Keratinocyte (primary cell): Measurements from ENCODE around the gene DCDC1. TPM values are rescaled to one million over a fixed set of nuclear protein-coding genes. Genes with fewer than 3 reads are reported as not detected.

Experiments used
- DNase-seq: peaks from one replicate; pipeline ENCODE4 v3.0.0-alpha.2; 2011; ENCODE audit warnings: low read depth, missing footprints, low spot score
- FAIRE-seq: peaks from 2 replicates; lab custom pipeline; 2011; peaks lifted over from hg19 to GRCh38; lab: Jason Lieb, UNC
- H2AFZ ChIP-seq: 2 replicates; pipeline ENCODE4 v1.6.0; 2012; ENCODE audit warnings: low read length, control low read depth, inconsistent platforms; ENCODE audit not compliant: control insufficient read depth
- H3K27ac ChIP-seq: 2 replicates; pipeline ENCODE4 v1.5.1; 2011; ENCODE audit warnings: low read length; ENCODE audit not compliant: control insufficient read depth, insufficient read depth
- H3K27me3 ChIP-seq: 3 replicates; pipeline ENCODE4 v1.6.0; 2011; ENCODE audit warnings: low read length; ENCODE audit not compliant: control insufficient read depth, insufficient read depth; ENCODE audit errors: extremely low read depth
- H3K36me3 ChIP-seq, 2 experiments: 2 replicates in 1 of 2; 3 replicates in 1 of 2; pipeline ENCODE4 v1.5.1; 2011; ENCODE audit warnings: low read length in 2 of 2, mild to moderate bottlenecking in 1 of 2; ENCODE audit not compliant: control insufficient read depth in 2 of 2, insufficient read depth in 2 of 2; ENCODE audit errors: extremely low read depth in 1 of 2
- H3K4me1 ChIP-seq: 3 replicates; pipeline ENCODE4 v1.5.1; 2011; ENCODE audit warnings: low read length; ENCODE audit not compliant: control insufficient read depth, insufficient read depth; ENCODE audit errors: extremely low read depth
- H3K4me2 ChIP-seq: 3 replicates; pipeline ENCODE4 v1.6.0; 2011; ENCODE audit warnings: low read depth, low read length; ENCODE audit not compliant: control insufficient read depth, insufficient read depth; ENCODE audit errors: extremely low read depth
- H3K4me3 ChIP-seq, 3 experiments: fragments of 200-600 bp in 1 of 3; sonication (generic) in 1 of 3; 2 replicates in 2 of 3; 3 replicates in 1 of 3; pipeline ENCODE4 v1.5.1; 2011 to 2016; ENCODE audit warnings: low read length in 3 of 3, mild to moderate bottlenecking in 3 of 3, control low read depth in 2 of 3, inconsistent platforms in 1 of 3, low read depth in 1 of 3, mixed read lengths in 1 of 3, mixed run types in 1 of 3, moderate library complexity in 1 of 3; ENCODE audit not compliant: control insufficient read depth in 2 of 3, insufficient read depth in 2 of 3; ENCODE audit errors: extremely low read depth in 1 of 3
- H3K79me2 ChIP-seq: 2 replicates; pipeline ENCODE4 v1.6.0; 2012; ENCODE audit warnings: low read length; ENCODE audit not compliant: control insufficient read depth, insufficient read depth
- H3K9ac ChIP-seq: 3 replicates; pipeline ENCODE4 v1.6.0; 2011; ENCODE audit warnings: low read length; ENCODE audit not compliant: control insufficient read depth, insufficient read depth; ENCODE audit errors: extremely low read depth
- H3K9me1 ChIP-seq: 3 replicates; pipeline ENCODE4 v1.6.0; 2011; ENCODE audit warnings: low read length; ENCODE audit not compliant: control insufficient read depth, insufficient read depth; ENCODE audit errors: extremely low read depth
- H3K9me3 ChIP-seq: 2 replicates; pipeline ENCODE4 v1.5.1; 2012; ENCODE audit warnings: low read depth, low read length; ENCODE audit not compliant: control insufficient read depth
- H4K20me1 ChIP-seq: 3 replicates; pipeline ENCODE4 v1.6.0; 2011; ENCODE audit warnings: low read length; ENCODE audit not compliant: control insufficient read depth, insufficient read depth; ENCODE audit errors: extremely low read depth
- CTCF ChIP-seq, 3 experiments: IDR thresholded peaks in 1 of 3; conservative IDR thresholded peaks in 1 of 3; optimal IDR thresholded peaks in 1 of 3; 2 replicates in 2 of 3; 3 replicates in 1 of 3; pipeline versions ENCODE3 to v1.5.1; 2011; ENCODE audit warnings: low read length in 3 of 3, mild to moderate bottlenecking in 3 of 3, moderate library complexity in 2 of 3, control low read depth in 1 of 3, inconsistent platforms in 1 of 3; ENCODE audit not compliant: insufficient read depth in 2 of 3; ENCODE audit errors: extremely low read depth in 1 of 3
- EZH2 ChIP-seq: IDR thresholded peaks from one replicate; pipeline ENCODE4 v1.6.1; 2012; ENCODE audit warnings: inconsistent platforms, mild to moderate bottlenecking, low read length, moderate library complexity
- dilution Hi-C: fragments of 300-500 bp; cut with MboI; formaldehyde crosslinking; loops from one replicate; pipeline ENCODE4 v1.7.0; 2020; ENCODE audit warnings: low sequenced_read_pairs; ENCODE audit not compliant: extremely low pct_ligation_motif_present
- polyA plus RNA-seq, 5 experiments: library from polyadenylated mRNA; depleted of rRNA in 3 of 5; stranded (reverse) in 3 of 5; stranded (forward) in 1 of 5; unstranded in 1 of 5; fragments of >200 nt; gene quantifications; 1 replicate in 1 of 5; 2 replicates in 3 of 5; 3 replicates in 1 of 5; pipeline versions ENCODE4 v1.2.1 to v1.2.3, GENCODE V29; 2011 to 2012; ENCODE audit warnings: missing spikeins in 2 of 5, low read depth in 1 of 5, low replicate concordance in 1 of 5

DCDC1 gene
- polyA plus RNA-seq, 1 donor (not counting 4 experiments of a cell fraction or from before 2014, with no cell fraction given), result 0.08 TPM

- dilution Hi-C loops, result no loop called here
- Histone ChIP-seq H3K9me3 (no peaks in the 10 kb centered on the region), H3K79me2 (no peaks in the 10 kb centered on the region), H3K4me2 (no peak overlapping the region), H3K4me1 (no peaks in the 10 kb centered on the region), H3K36me3 (no peaks in the 10 kb centered on the region), H3K4me3 (no peak overlapping the region), H2AFZ (no peak overlapping the region), H3K9me1 (no peaks in the 10 kb centered on the region), H4K20me1 (no peaks in the 10 kb centered on the region), H3K9ac (no peak overlapping the region), H3K27me3 (no peaks in the 10 kb centered on the region), H3K27ac (no peak overlapping the region)
- FAIRE-seq (no peak), DNase-seq (no peak)
- TF ChIP-seq CTCF (optimal IDR thresholded peaks at IDR 0.05 in 1 of 3, IDR thresholded peaks at IDR 0.05 in 1 of 3, conservative IDR thresholded peaks at IDR 0.05 in 1 of 3; ENCODE audit: extremely low read depth in 1 of 3, insufficient read depth in 2 of 3, low read length in 3 of 3), result no peak
- no peak for TF ChIP-seq EZH2
These were observed 493.7 kb downstream of the DCDC1 start for GRCh38 chr11:30875806-30876205.

GRCh38 chr11:30873924-30874610, 495.5 kb downstream of the DCDC1 start:
- no peaks in the 10 kb centered on the region for H4K20me1 ChIP-seq
- no peaks in the 10 kb centered on the region for H3K9me1 ChIP-seq
- H3K4me2 ChIP-seq, result no peak overlapping the region
- no peaks in the 10 kb centered on the region for H3K27me3 ChIP-seq
- H3K9me3 ChIP-seq, result no peaks in the 10 kb centered on the region
- dilution Hi-C loops, result no loop called here
- FAIRE-seq, result no peak
- H3K4me1 ChIP-seq, result no peaks in the 10 kb centered on the region
- H3K27ac ChIP-seq, result no peak overlapping the region
- no peaks in the 10 kb centered on the region for H3K36me3 ChIP-seq
- H3K9ac ChIP-seq, result no peak overlapping the region
- no peak for TF ChIP-seq EZH2
- TF ChIP-seq CTCF (optimal IDR thresholded peaks at IDR 0.05 in 1 of 3, IDR thresholded peaks at IDR 0.05 in 1 of 3, conservative IDR thresholded peaks at IDR 0.05 in 1 of 3; ENCODE audit: extremely low read depth in 1 of 3, insufficient read depth in 2 of 3, low read length in 3 of 3), result no peak
- H3K79me2 ChIP-seq, result no peaks in the 10 kb centered on the region
- DNase-seq, result no peak
- no peak overlapping the region for H2AFZ ChIP-seq
- H3K4me3 ChIP-seq, result no peak overlapping the region
